ENCODE measurements around the gene CTNNBL1.

Gene CTNNBL1

DNA sequence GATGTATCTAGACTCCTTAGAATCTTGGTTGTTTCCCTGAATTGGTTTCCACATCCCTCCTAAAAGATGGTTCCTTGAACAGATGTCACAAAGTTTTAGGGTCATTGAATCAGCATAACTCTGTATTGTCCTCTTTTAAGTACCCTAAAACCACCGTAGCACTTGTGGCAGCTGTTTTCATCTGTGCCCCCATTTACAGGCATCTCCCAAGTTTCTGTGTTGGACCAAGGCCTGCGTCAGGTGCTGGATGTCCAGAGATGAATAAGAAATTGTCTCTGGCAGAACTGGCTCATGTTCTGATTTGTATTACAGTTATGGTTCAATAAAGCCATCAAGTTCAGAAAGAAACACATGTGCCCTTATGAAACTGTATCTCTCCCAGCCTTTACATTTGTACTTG is 48.3 kb downstream of the CTNNBL1 start:
- DNase-seq = no peak

DNA sequence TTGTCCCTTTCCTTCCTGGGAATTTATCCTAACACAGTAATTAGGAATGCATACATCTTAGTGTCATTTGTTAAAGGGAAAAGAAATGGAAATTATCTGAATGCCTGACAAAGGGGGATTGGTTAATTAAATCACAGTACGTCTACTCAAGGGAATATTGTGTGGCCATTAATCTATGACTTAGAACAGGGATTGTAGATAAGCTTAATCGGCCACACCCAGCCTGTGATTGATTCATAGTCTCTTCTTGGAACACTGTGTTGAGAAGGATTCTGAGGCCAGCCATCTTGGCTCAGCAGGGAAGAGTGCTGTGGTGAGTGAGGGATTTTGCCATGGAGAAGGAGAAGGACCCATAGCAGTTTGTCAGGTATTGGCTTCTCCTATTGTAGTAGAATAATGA is 50.5 kb downstream of the CTNNBL1 start:
- no peak for DNase-seq

DNA sequence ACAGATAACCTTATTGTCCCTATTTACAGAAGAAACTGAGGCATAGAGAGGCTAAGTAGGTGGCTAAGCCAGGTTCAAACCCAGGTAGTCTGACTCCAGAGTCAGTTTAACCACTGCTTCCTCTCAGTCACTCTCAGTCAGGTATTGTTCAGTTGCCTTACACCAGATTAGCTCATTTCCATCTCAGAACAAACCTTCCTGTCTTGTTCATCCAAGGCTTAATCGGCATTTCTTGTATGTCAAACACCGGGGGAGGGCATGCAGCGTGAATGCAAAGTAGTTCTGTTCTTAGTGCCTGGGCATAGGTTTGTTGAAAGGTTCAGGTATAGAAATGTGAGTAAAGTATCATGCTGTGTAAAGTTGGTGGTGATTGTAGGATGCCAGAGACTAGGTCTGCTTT is 51.7 kb downstream of the CTNNBL1 start:
- DNase-seq = no peak

DNA sequence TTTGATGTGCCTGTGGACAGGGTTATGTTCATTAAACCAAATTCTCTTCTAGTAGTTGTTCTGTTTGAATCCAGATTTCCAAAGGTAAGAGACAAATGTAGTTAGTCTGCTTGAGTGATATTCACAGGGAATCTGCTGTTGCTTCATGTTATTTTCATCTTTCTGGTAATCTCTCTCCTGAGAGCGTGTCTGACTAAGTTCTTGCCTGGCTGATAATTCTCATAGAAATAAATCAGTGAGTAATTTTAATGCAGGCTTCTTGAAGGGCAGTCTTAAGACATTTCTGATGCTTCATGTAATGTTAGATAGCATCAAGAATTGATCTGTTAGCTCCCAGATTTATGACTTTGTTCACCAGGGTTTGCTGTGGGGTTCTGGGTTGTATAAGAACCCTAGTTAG is 54.2 kb downstream of the CTNNBL1 start:
- no peak for DNase-seq

DNA sequence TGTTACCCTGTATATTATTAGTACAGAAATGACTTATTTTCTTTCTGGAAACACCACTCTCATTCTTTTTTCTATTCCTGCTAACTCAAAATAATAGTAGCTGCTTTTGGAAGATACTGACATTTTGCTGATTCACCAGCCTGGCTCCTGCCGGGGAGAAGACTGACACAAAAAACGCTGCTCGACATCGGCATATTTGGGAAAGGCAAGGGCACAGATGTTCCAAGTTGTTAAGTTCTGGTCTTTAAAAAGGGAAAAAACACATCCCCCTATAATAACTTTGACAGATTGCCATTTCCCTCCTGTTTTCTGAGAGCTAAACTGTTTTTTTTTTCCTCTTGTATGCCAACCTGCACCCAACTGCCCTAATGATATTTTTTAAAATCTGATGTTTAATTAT is 55.4 kb downstream of the CTNNBL1 start:
- no peak for DNase-seq

DNA sequence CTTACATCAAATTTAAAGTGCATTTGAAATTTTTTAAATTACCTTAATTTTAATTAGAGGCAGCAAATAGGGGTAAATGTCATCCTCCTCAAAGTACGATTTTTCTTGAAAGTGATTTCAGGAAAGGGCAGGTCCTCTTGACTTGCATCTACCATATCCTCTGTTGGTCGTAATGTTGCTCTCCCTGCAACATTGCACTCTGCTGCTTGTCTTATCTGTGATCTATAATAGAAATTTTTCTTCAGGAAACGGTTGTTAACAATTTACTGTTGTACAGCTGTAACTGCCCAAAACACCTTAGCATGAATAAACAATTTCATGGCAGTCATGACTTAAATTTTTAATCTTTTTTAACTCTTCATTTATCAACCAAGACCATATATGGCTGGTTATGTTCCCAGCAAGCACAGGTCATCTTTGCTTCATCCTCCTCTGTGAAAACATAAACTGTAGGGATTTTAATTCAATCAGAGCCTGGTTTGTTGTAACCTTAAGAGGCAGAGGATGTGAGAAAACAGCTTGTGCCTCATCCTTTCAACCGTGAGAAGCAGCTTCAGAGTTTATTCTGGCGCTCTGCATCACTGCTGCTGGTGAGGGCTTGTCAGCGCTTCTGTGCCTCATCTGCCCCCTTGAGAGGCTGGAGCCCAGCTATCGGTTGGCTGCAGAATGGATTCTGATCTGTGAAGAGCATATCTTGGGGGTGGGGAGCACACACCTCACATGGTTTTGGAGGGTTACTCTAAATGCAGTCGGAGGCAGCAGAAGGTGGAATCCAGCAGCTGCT is 56.0 kb downstream of the CTNNBL1 start:
- no peak for DNase-seq

DNA sequence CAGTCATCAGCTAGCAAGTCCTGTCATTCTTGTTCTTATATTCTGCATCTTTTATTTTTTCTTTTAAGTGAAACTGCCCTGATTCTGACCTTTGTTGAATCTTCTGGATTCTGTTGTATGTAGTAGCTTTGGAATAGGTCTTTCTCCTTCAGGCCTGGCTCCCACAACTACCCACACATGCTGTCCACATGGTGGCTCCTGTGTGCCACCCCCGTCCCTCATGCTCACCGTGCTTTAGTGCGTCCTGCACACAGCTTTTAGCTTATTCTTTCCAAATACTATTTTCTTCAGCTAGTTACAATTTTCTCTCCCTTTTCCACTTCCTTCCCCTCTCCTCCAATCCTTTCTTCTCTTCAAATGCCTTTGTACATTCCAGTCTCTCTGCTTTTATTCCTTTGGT is 61.8 kb downstream of the CTNNBL1 start:
- no peak for DNase-seq

DNA sequence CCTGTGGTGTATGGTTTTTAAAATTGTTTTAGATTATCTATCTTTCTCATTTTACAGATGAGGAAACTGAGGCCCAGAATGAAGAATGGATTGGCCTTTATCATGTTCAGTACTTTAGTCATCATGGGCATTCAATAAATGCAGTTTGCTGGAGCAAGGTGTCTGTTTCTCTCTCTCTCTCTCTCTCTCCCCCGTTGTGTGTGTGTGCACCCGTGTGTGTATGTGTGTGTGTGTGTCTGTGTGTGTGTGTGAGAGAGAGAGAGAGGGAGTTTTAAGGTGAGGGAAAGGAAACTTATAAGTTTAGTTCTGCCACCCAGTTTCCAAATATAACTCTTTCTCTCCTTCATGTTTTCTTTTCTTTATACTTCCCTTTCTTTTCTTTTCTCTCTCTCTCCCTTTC is 62.4 kb downstream of the CTNNBL1 start:
- DNase-seq = no peak

DNA sequence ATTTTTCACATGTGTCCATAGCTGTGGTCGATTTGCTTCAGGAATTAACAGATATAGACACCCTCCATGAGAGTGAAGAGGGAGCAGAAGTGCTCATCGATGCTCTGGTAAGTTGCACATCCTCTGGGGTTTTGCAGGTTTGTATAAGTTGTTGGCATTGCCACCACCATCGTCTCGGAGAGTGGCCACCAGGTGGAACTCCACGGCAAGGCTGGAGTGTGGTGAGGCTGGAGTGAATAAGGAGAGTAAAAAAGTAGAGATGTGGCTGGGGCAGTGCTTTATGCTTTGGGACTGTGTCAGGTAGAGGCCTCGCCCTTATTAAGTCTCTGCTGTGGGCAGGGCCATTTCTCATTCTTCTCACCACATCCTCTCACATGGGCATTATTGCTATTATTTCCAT is 63.7 kb downstream of the CTNNBL1 start:
- DNase-seq = no peak

DNA sequence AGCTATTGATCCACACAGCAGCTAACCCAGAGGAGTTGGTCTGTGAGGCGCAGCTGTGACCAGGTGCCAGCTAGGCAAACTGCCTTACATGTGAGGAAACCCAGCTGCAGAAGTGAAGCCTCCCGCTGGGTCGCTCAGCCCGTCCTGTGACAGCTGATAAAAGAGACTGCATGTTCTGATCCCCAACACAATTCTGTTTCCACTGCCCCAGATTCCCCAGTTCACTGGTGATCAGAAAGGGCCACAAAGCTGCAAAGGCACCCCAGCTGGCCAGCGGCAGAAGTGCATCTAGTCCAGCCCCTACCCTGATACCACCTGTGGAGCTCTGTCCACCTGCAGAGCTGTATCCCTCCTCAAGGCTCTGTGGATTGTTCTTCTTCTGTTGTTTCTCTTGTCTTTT is 64.5 kb downstream of the CTNNBL1 start:
- DNase-seq = no peak

DNA sequence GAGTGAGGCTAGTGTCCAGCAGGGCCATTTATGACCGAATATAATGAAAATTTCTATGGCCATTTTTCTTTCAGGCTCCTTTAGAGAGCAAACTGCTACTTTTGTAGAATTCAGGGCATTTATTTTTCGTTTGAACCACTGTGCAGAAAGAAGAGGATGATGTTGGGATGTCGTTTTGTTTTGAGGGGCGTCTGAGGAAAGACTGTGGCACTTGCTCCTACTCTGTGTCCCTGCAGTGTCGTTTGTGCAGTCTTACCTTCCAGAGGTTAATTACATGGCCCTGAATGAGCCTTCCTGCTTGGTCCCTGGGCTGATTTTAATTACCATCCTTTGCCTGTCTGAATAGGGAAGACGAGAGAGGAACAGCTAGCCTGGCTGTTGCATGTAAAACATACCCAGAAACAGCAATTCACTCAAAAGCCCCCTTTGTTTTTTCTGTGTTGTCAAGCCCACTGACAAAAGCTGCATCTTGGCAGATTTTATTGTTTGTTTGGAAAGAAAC is 65.3 kb downstream of the CTNNBL1 start:
- DNase-seq = no peak

DNA sequence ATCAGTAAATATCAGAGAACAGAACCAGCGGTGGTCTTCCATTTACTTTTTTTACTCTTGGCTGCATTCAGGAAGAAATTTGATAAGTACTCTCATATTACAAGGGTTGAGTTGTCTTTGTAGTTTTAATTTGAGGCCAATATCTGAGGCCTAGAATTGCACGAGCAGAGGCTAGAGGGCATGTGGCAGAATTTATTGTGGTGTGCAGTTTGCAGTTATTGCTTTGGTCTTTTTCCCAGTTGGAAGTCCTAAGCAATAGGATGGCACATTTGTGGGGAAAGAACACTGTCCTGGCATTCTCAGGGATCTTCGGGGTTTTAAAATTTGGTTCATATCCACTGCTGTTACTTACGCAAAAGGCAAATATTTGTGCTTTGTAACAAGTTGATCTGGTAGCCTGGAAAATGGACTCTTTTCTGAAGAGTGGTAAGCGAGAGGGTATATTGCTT is 66.0 kb downstream of the CTNNBL1 start:
- DNase-seq = no peak

DNA sequence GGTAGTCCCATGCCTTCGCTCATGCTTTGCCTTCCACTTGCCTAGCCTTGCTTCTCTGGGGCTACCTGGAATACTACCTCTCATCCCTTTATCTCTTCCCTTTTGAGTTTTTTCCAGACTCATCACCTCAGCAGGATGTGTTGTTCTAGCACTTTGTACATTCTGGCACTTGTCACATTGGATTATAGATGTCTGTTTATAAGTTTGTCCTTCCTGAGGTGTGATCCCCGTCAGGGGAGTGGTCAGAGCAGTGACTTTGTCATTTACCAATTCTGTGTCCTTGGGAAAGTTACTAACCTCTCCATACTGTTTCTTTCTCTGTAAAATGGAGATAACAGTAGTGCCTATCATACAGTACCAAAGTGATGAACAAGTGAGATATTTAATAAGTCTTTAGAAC is 66.5 kb downstream of the CTNNBL1 start:
- DNase-seq = no peak

DNA sequence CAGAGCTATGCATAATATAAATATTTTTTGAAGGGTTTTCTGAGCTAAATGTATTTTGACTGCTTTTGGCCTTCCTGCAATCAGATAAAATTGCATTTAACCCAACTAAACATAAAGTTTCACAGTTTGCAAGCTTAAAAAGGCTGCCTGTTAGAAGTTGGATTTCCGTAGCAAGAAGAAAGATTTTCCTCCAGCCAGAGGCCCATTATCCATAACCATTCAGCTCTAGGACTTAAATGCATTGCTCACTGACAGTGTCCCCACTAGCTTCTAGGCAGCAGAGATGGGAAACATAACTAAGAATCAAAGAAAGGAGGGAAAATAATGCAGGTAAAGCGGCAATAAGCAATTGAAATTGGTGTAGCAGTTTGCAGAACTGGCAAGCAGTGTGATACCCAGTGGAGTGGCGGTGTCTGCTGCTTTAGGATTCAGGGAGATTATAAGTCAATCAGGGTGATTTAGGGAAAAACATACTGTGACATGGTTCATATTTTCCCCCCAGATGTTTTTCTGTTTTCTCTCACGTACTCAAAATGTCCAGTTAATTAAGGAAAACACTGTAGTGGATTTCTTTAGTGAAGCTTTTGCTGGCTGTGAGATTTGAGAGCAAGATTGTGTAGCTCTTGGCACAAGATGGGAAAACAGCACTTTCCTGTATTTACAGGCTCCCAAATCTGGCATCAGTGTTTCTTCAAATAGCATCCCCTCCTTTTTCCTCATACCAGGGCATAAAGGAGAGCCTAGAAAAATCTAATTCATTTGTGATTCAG is 69.1 kb downstream of the CTNNBL1 start:
- DNase-seq = no peak

DNA sequence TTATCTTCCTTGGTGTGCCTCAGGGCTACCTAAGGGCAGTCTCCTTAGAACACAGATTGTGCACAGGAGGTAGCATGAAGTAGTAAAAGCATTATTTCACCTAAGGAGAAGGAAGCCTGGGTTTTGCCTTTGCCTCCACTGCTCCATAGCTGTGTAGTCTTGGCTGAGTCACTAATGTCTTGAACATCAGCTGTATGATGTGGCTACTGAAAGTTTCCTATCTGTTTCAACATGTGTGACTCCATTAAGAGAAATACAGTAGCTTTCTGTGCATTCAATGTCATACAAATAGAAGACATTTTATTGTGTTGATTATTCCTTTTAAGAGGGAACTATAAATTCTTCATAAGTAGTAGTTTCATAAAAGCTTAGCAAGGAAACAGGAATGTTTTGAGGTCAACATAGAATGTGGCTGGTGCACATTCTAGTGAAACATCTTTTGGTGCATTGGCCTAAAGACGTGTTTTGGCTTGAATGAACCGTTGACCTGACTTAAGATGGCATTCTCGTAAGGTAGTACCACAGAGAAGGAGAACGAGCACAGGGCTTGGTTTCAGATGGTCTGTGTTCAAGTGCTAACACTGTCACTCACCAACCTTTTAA is 70.6 kb downstream of the CTNNBL1 start:
- no peak for DNase-seq

DNA sequence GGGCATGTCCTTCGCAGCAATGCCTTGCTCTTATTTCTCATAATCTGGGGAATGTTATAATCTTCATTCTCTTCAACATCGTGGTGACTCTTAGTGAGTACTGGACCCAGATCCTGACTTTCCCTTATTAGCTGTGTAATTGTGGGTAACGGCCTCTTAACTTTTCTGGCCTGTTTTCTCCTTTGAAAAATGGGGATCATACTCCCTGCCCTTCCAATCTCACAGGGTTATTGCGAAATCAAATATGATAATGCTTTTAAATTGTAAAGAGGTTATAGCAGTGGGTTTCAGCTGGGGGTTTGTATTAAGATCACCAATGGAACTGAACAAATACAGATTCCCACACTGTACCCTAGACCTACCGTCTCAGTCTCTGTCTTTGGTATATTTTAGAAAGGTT is 77.1 kb downstream of the CTNNBL1 start:
- DNase-seq = no peak

DNA sequence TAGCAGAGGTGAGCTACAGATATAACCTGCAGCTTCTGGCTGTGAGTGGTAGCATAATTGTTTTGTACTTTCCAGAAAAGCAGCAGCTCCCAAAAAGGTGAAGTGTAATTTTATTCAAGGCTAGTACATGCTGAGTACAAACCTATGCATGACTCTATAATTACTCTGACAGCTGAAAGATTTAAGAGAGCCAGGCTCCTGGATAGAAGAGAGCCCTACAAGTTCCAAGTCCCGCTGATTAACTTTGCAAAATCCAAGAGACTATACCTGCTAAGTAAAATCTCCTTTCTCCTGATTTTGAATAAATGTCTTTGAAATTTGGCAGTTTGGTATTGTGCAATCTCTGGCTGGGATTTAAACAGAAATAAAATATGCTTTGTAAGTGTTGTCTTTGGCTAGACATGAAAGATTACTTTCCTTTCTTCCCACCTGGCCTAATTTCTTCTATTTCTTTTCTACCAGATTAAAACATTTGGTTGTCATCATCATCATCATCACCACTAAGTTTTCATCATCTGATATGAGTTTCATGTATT is 79.5 kb downstream of the CTNNBL1 start:
- DNase-seq = no peak

DNA sequence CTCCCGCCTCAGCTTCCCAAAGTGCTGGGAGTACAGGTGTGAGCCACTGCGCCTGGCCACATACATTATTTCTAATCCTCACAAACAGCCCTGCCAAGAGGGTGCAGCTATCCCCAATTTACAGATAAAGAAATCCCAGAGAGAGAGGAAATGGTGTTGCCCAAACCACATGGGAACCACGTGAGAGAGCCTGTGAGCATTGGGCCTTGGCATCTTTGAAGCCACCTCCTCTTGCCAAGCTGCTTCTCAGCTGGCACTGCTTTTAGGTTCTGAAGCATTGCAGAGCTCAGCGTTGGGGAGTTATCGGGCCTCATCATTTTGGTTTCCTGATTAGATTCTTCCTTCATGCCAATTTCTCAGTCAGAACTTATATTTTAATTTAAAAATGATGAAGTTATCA is 80.3 kb downstream of the CTNNBL1 start:
- no peak for DNase-seq

DNA sequence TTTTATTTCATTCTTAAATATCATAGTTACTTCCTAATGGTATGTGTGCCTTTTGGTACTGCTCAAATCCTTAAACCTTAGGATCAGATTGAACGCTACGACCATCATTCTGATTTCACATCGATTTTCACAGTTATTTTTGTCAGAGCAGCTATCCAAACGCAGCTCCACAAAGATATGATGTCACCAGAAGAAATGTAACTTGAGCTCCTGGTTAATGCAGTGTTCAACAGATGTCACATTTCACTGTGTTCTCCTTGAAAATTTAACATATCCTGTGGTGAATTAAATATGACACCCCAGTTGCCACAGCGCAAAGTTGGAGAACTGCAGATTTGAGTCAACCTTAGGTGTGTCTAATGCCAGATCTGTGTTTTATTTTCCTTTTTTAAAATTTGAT is 81.4 kb downstream of the CTNNBL1 start:
- DNase-seq = no peak

DNA sequence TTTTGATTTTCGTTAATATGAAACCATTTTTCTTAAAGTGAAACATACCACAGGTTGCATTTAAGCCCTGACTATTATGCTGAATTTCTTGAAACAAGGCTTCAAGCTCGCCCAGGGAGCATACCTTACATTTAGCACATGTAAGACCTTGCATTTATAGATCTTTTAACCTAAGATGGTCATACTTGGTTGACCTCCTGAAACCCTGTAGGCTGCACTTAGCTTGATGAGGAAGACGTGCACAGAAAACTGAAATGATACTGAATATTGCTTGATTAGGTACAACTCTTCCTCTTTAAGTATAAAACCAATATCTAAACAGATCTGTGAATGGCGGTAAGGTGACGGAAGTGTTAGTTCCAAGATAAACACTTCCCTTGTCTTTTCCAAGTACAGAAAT is 82.2 kb downstream of the CTNNBL1 start:
- DNase-seq = no peak

DNA sequence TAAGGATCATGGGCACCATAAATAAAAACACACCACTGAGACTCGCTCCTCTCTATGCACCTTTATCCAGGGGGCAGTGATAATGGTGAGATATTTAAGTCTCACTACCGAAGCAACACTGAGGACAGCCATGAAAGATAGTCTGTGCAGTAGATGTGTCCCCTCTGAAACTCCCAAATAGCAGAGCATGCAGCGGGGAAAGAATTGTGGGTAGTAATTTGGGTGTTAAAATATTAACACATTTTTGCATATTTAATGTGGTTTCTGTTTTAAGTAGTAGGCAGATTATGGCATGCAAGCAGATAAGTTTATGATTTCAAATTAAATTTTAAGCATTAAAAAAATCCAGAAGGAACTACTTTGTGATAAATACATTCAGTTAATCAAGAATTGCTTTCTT is 82.7 kb downstream of the CTNNBL1 start:
- no peak for DNase-seq

DNA sequence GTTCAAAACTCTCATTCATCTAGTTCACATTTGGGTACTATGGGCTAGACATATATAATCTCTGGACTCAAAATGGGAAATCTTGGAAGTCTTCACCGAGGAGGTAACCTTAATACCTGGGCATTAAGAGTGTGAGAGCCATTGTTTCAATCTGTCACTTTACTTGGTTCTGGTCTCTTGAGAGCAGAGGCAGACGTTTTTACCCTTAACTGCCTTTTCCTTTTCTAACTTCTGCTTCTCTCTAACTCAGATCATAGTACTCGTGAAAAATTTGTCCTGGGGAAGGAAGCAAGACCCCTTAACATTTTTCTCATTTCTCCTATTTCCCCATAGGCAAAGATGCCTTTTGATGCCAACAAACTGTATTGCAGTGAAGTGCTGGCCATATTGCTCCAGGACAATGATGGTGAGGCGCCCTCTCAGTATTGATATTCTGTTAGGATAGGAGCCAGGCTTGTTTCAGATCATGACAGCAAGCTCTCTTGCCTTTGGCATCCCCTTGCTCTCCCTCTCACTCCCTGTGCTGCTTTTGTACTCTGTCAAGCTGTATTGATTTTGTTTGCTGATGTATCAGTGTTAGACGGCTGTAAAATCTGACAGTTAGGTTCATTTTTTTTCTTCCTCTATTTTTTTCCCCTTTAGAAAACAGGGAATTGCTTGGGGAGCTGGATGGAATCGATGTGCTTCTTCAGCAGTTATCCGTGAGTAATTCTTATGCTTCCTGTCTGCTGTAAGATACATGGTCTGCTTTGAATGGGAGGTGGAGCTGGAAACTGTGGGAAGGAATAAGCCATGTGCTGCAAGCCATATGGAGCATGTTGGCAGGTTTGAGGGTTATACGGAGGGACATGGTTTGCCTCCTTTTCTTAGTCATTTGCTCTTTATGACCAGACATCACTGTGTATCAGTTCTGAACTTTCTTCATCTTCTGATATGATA is 83.5 kb downstream of the CTNNBL1 start:
- DNase-seq = no peak

Measured in stimulated activated CD4-positive, alpha-beta T cell treated with anti-CD3 and anti-CD28 coated beads, Interleukin-12 subunit alpha, Interleukin-12 subunit beta, amount 100 ng/mL, for 4 hours (primary cell).